Measurements from ENCODE around the gene SYP. TPM values are rescaled to one million over a fixed set of nuclear protein-coding genes. Genes with fewer than 3 reads are reported as not detected.
"Not testable (repeated sequence)": the region's sequence is repeated elsewhere in the genome, so short reads cannot be mapped to it uniquely, and the experiment has no call there.

SYP gene
- polyA plus RNA-seq, 4 donors: 1.5 to 3.1 (median 2.3) TPM

GRCh38 chrX:49172280-49172780 lies 27.7 kb downstream of the SYP start:
- DNase-seq (ENCODE audit: low read depth in 4 of 4, low spot score in 3 of 4): no peak

GRCh38 chrX:49171752-49172279 lies 28.2 kb downstream of the SYP start, which contains the start of gene PLP2:
PLP2 (plus strand) TSS chrX:49171898; CDS start chrX:49172001, 103 bp downstream.
- no peak for DNase-seq (ENCODE audit: low read depth in 4 of 4, low spot score in 3 of 4)

GRCh38 chrX:49167740-49168108 lies 32.3 kb downstream of the SYP start:
- no peak for DNase-seq (ENCODE audit: low read depth in 4 of 4, low spot score in 3 of 4)

DNA sequence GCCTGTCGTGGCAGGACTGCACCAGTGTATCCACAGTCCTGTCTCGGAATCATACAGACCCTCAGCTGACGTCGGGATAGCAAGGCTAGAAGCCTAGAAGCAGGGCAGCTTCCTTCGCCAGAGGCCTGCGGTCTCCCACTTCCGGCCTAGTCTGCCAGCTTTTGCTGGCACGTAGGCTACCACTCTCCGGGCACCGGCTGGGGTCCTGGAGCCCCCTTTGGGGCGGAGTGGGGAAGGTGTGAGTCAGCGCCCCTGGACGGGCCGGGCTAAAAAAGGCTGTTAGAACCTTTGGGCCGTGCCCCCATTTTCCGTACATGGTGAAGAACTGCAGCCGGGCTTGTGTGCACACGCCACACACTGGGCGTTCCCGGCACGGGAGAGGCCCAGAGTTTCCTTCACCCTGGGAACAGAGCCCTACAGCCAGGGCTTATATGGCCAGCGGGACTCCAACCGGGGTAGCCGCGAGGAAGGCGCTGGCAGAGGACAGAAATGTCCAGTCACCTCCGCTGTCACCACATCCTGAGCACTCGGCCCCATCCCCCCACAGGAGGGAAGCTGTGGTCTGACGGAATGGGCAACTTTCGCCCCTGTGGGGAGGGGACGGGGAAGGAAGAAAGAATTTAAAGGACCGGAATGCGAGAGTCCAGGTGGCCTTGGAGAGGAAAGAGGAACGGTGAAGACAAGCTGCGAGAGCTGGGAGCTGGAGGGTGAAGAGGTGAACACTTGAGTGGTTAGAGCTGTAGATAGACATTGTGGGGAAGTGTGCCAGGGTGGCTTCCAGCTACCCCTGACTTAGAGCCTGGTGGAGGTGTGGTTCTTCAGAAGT lies 32.9 kb downstream of the SYP start:
- no peak for DNase-seq (ENCODE audit: low read depth in 4 of 4, low spot score in 3 of 4)

DNA sequence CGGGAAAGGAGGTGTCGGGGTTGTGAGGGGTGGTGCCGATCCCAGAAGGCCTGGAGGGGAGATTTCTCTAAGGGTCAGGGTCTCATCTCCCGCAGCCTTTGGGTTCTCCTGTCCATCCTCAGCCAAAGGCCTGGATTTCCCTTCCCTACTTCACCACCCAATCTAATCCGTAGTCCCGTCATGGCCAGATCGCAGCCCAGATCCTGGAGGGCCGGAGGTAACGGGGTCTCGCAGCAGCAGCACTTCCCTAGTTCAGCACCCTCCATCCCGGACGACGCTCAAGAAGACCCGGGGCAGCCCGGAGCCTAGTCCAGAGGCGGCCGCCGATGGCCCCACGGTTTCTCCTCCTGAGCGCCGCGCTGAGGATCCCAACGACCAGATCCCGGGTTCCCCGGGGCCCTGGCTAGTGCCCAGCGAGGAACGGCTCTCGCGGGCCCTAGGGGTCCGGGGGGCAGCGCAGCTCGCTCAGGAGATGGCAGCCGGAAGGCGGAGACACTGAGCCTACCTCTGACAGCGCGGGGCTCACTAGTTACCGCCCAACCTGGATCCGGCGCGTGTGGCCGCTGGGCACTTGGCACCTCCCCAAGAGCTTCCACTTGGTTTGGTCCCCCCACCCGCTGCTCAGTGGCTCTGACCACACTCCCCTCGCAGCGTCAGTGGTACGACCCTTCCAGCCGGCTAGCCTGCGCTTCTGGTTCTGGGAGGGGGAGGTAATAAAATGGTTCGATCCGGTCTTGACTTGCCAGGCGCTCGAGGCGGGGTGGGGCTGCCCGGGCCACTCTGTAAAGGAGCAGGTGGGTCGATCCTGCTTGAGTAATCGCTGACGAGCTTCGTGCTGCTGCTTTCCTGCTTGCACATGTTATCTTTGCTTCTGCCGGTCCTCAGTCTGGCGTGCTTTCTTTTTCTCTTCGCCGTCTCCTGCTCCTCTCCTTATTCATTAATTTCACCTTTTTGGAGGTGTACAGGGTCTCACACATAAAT lies 33.8 kb downstream of the SYP start:
- DNase-seq (ENCODE audit: low read depth in 4 of 4, low spot score in 3 of 4): peak in 3 of 4 donors; percentile 61 to 76 (median 65)

DNA sequence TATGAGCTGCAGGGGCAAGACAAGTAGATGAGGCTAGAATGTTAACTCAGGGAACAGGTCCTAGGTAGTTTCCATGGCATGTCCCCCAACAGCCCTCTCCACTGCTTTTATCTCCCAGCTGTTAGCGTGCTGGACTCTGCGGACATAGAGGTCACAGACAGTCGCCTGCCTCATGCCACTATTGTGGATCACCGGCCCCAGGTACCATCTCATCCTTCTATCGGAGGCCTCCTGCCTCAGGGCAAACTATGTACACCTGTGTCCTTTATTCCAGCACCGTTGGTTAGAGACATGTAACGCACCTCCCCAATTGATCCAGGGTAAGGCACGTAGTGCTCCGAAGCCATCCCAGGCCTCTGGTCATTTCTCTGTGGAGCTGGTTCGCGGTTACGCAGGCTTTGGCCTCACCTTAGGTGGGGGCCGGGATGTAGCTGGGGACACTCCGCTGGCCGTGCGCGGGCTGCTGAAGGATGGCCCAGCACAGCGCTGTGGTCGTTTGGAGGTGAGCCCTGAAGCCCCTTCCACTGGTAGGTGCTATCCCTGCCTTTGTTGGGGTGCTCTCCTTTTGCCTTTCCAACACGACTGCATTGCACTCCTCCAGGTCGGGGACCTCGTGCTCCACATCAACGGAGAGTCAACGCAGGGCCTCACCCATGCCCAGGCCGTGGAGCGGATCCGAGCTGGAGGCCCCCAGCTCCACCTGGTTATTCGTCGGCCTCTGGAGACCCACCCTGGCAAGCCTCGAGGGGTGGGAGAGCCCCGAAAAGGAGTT lies 35.2 kb downstream of the SYP start:
- DNase-seq (ENCODE audit: low read depth in 4 of 4, low spot score in 3 of 4): no peak

DNA sequence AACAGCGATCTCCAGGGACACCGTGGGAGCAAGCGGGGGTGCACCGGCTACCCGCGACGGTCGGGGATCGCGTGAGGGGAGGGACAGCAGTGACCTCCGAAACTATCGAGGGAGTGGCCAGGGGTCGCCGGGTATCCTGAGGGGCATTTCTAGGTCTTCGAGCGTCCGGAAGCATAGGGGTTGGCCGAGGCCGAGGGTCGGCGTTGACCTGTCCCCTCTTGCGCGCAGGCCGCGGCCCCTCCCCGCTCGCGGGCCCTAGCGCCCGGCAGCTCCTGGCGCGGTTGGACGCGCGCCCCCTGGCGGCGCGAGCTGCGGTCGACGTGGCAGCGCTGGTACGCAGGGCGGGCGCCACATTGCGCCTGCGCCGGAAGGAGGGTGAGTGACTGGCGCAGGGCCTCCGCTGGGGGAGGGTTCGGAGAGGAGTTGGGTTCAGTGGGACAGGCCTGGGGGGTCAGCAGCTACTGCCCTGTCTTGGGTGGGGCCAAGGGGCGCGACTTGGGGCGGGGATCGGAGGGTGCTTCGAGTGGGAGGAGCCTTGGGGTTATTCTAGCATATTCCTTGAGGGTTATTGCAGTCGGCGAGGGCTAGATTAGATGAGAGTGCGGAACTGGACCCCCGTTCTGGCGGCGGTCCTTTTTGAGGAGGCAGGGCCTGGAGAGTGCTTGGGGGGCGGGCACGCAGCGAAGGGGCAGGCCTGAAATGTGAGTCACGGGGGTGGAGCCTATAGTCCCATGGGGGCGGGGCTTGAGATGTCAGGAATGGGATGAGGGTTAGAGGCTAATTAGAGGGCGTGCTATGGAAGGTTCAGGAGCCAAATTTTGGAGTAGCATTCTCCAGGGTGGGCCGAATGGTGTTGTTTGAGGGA lies 36.2 kb downstream of the SYP start:
- peak; percentile 56 to 73 (median 64) for DNase-seq (ENCODE audit: low read depth in 4 of 4, low spot score in 3 of 4)

DNA sequence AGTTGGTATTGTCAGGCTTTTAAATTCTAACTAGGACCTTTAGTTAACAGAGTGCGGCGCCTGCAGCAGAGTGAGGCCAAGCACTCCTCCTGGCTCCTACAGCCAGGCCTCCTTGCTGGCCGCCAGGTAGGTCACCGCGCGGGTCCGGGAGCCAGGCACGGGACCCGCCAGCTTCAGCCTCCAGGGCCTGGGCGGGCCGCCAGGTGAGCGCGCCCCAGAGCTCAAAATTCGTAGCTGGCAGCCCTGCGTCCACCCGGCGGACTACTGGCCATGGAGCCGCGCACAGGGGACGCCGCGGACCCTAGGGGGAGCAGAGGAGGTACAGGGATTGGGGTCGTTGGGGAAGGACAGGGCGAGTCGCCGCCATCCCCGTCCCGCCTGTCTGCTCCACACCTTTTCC lies 37.4 kb downstream of the SYP start, which contains the start of gene MAGIX:
Gene MAGIX, plus strand, starts transcription at position 139 of the 400 bp plus-strand sequence. Its CDS starts 132 bp downstream, at position 271.
- no peak for DNase-seq (ENCODE audit: low read depth in 4 of 4, low spot score in 3 of 4)

DNA sequence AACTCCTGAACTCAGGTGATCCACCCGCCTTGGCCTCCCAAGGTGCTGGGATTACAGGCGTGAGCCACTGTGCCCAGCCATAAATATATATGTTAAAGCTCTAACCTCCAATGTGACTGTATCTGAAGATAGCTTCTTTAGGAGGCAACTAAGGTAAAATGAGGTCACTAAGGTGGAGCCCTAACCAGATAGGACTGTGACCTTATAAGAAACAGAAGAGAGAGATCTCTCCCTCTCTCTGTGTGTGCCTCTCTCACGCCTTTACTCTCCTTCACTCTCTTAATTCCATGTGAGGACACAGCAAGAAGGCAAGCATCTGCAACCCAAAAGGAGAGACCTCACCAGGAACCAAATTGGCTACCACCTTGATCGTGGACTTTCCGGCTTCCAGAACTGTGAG lies 38.4 kb downstream of the SYP start:
- DNase-seq (ENCODE audit: low read depth in 4 of 4, low spot score in 3 of 4): no peak

GRCh38 chrX:49160908-49161307 lies 39.1 kb downstream of the SYP start:
- no peak for DNase-seq (ENCODE audit: low read depth in 4 of 4, low spot score in 3 of 4)

DNA sequence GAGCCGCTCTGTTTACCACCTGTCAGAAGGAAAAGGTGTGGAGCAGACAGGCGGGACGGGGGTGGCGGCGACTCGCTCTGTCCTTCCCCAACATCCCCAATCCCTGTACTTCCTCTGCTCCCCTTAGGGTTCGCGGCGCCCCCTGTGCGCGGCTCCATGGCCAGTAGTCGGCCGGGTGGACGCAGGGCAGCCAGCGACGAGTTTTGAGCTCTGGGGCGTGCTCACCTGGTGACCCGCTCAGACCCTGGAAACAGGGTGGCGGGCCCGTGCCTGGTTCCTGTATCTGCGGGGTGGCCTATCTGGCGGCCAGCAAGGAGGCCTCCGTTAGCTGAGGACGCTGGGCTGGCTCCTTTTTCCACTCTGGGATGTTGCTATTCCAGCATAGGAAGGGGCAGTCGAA lies 42.8 kb downstream of the SYP start:
- no peak for DNase-seq (ENCODE audit: low read depth in 4 of 4, low spot score in 3 of 4)

DNA sequence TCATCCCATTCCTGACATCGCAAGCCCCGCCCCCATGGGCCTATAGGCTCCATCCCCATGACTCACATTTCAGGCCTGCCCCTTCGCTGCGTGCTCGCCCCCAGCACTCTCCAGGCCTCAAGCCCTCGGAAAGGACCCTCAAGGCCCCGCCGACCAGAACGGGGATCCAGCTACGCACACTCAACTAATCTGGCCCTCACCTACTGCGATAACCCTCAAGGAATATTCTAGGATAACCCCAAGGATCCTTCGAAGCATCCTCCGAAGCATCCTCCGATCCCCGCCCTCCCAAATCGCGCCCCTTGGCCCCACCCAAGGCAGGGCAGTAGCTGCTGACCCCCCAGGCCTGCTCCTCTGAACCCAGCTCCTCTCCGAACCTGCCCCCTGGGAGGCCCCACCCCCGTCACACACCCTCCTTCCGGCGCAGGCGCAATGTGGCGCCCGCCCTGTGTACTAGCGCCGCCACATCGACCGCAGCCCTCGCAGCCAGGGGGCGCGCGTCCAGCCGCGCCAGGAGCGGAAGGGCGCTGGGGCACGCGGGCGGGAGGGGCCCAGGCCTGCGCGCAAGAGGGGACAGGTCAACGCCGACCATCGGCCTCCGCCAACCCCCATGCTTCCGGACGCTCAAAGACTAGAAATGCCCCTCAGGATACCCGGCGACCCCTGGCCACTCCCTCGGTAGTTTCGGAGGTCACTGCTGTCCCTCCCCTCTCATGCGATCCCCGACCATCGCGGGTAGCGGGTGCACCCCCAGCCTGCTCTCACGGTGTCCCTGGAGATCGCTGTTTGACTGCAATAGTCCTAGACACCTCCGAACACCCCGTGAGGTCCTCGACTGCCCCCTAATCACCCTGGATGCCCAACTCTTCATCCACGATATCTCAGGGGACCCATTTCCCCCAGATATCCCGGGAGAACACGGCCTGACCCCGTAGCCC lies 43.8 kb downstream of the SYP start:
- DNase-seq (ENCODE audit: low read depth in 4 of 4, low spot score in 3 of 4): peak in 3 of 4 donors; percentile 65 to 68 (median 67)

DNA sequence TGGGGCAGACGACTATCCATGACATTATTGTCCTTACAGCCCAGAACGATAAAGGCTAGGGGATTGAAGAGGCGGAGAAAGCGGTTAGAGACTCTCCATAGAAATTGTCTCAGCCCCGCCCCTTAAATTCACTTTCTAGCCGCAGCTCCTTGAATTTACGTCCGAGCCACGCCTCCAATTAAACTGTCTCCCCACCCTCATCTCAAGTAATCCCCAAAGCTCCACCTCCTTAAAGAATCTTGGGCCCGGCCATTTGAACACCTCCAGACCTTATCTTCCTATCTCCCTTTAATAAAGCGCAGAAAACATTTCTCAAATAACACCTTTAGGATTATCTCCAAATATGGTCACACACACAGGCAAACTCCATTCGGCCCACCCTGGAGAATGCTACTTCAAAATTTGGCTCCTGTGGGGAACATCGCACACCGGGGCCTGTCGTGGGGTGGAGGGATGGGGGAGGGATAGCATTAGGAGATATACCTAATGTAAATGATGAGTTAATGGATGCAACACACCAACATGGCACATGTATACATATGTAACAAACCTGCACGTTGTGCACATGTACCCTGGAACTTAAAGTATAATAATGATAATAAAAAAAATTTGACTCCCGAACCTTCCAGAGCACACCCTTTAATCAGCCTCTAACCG lies 44.6 kb downstream of the SYP start:
- DNase-seq (ENCODE audit: low read depth in 4 of 4, low spot score in 3 of 4): peak in 2 of 4 donors; percentile 40 to 43

DNA sequence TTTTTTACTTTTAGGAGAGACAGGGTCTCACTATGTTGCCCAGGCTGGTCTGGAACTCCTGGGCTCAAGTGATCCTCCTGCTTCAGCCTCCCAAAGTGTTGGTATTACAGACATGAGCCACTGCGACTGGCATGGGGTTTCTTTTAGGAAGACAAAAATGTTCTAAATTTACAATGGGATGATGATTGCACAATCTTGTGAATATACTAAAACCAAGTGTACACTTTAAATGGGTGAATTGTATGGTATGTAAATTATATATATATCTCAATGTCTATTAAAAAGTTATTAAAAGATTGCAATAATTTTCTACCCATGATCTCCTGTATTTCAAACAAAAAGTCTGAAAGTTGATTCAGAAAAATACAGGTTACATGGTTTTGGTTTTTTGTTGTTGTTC lies 46.5 kb downstream of the SYP start:
- no peak for DNase-seq (ENCODE audit: low read depth in 4 of 4, low spot score in 3 of 4)

DNA sequence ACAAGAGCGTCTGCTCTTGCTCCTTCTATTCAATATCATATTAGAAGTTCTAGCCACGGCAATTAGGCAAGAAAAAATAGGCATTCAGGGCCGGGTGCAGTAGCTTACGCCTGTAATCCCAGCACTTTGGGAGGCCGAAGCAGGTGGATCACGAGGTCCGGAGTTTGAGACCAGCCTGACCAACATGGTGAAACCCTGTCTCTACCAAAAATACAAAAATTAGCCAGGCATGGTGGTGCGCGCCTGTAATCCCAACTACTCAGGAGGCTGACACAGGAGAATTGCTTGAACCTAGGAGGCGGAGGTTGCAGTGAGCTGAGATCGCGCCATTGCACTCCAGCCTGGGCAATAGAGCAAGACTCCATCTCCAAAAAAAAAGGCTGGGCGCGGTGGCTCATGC lies 50.7 kb downstream of the SYP start:
- DNase-seq (ENCODE audit: low read depth in 4 of 4, low spot score in 3 of 4): not testable (repeated sequence)

- DNase-seq (ENCODE audit: low read depth in 4 of 4, low spot score in 3 of 4): not testable (repeated sequence)
Observed at GRCh38 chrX:49148390-49149100, 51.4 kb downstream of the SYP start.

DNA sequence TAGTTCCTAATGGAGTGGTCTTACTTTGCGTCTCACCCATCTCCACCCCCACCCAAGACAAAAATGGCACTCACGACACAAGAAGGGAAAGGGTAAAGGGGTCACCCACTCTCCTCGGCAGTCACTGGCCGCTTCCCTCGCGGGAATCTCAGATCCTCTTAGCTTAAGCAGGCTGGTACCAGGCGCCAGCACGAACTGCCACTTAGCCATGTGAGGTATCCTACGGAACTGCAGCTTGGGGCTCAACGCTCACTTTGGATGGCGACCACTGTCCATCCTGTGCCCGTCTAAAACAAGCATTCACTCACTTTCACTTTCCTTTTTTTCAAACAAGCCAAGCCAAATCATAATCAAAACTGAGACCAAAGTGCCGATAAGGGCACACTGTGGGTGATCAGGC lies 52.1 kb downstream of the SYP start:
- no peak for DNase-seq (ENCODE audit: low read depth in 4 of 4, low spot score in 3 of 4)

Measured in right renal pelvis (tissue), 4 donors.